GM10266 (cell line): Measurements from ENCODE around the gene FAM118A.
"Not testable (repeated sequence)": the region's sequence is repeated elsewhere in the genome, so short reads cannot be mapped to it uniquely, and the experiment has no call there.

Experiments used
- DNase-seq: peaks from one replicate; pipeline ENCODE4 v3.0.0; 2012; ENCODE audit errors: extremely low spot score
- TF ChIP-seq, protein P1 (sequence below): IDR thresholded peaks from 2 replicates; pipeline ENCODE4 v1.5.1; 2012; ENCODE audit warnings: mild to moderate bottlenecking, low read depth; ENCODE audit not compliant: control insufficient read depth, insufficient read depth; ENCODE audit errors: missing control alignments

The FAM118A gene

DNA sequence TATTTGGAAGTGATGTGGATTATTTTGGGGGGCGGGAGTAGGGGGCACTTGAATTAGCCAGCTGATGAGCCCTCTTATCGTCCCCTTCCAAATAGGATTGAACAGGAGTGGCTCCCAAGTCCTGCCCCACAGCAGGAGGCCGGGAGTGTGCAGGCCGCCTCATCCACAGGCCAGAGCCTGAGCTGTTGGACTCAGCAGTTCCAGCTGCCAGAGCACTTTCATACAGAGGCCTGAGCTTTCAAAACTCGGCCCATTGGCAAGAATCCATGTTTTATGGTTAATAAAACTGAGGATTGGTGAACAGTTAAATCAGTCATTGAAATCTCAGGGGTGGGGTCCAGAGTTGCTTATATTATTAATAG is 9.6 kb downstream of the FAM118A start:
- TF ChIP-seq, protein P1, sequence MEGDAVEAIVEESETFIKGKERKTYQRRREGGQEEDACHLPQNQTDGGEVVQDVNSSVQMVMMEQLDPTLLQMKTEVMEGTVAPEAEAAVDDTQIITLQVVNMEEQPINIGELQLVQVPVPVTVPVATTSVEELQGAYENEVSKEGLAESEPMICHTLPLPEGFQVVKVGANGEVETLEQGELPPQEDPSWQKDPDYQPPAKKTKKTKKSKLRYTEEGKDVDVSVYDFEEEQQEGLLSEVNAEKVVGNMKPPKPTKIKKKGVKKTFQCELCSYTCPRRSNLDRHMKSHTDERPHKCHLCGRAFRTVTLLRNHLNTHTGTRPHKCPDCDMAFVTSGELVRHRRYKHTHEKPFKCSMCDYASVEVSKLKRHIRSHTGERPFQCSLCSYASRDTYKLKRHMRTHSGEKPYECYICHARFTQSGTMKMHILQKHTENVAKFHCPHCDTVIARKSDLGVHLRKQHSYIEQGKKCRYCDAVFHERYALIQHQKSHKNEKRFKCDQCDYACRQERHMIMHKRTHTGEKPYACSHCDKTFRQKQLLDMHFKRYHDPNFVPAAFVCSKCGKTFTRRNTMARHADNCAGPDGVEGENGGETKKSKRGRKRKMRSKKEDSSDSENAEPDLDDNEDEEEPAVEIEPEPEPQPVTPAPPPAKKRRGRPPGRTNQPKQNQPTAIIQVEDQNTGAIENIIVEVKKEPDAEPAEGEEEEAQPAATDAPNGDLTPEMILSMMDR, result no peak
- no peak for DNase-seq

DNA sequence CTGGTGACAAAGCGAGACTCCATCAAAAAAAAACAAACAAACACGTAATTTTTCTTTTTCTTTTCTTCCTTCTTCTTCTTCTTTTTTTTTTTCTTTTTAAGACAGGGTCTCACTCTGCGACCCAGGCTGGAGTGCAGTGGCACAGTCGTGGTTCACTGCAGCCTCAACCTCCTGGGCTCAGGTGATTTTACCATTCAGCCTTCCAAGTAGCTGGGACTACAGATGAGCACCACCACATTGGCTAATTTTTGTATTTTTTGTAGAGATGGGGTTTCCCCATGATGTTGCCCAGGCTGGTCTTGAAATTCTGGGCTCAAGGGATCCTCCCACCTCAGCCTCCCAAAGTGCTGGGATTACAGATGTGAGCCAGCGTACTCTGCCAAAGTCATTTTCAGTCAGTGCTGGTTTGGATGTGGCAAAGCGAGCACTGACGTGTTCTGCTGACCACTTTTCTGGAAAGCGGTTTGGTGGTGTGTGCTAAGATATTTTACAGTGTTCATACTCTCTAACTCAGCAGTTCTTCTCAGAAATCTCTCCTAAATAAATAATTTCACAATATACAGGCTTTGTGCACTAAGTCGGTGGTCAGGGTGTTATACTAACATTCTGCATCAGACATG is 10.7 kb downstream of the FAM118A start:
- TF ChIP-seq, protein P1, result no peak
- DNase-seq, result no peak

DNA sequence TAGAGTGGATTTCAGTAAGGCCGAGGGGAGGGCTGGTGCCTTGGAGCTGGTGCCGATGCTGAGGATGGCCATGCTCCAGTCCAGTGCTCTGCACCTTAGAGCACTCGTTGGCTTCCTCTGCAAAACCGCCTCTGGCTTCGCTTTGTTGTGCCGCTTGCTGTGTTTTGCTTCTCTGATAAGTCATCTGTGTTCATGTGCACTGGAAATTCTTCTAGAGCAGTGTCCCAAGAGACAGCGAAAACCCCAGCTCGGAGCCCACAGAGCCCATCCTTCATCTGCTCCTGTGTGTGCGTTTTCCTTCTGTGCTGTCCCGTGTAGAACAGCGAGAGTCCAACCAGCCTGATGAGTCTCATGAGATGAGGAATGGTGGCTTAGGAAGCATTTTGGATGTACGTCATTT is 12.1 kb downstream of the FAM118A start:
- TF ChIP-seq, protein P1, result no peak
- DNase-seq, result no peak

DNA sequence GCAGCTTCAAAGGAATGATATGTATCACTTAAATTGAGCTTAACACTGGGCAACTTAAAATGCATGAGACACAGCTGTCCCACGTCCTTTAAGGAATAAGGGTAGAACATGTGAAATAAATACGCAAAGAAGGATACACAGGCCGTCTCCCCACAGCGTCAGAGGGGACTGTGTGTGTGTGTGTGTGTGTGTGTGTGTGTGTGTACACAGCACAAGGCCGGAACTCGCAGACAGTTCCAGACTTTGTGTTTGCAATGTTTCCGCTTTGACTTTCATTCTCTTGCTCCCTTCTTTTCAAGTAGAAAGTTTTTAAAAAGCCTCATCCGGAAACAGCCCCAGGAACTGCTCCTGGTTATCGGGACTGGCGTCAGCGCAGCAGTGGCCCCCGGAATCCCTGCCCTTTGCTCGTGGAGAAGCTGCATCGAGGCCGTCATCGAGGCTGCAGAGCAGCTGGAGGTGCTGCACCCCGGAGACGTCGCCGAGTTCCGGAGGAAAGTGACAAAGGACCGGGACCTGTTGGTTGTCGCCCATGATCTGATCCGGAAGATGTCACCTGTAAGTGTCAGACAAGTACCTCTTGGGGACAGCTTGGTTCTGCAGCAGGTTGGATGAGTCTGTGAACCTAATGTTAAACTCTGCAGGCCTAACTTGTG is 13.3 kb downstream of the FAM118A start:
- TF ChIP-seq, protein P1, result no peak
- no peak for DNase-seq

DNA sequence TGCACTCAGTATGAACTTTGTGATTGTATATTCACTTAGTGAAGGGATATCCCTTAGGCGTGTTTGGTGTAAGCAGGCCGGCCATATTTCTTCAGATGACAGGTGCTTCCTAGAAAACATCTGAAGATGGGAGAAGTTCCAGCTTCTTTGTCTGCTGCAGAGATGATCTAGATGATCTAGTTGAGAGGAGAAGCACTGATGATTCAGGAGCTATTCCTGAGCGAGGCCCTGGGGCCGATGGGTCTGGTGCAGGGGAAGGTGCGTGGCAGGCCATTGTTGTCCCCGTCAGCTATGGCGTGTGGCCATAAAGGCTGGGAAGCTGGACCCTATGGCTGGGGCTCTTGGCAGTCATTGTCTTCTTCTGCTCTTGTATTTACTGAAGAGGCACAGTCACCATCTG is 14.0 kb downstream of the FAM118A start:
- TF ChIP-seq, protein P1, result no peak
- DNase-seq, result no peak

DNA sequence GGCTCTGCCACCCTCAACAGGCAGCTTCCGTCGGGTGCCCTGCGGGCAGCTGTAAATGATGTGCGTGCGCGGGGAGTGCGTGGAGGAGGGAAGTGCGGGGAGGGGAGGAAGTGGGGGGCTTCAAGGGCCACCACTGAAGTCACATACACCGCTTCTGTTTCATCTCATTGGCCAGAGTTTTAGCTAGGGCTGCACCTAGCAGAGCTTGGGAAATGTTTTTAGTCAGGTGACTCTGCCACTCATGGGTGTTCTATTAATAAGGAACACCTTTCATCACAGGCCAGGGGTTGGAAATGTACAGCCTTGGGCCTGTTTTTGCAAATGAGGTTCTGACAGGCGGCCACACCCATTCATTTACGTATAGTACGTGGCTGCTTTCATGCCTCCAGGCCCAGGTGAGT is 14.6 kb downstream of the FAM118A start:
- no peak for DNase-seq
- TF ChIP-seq, protein P1, result no peak

DNA sequence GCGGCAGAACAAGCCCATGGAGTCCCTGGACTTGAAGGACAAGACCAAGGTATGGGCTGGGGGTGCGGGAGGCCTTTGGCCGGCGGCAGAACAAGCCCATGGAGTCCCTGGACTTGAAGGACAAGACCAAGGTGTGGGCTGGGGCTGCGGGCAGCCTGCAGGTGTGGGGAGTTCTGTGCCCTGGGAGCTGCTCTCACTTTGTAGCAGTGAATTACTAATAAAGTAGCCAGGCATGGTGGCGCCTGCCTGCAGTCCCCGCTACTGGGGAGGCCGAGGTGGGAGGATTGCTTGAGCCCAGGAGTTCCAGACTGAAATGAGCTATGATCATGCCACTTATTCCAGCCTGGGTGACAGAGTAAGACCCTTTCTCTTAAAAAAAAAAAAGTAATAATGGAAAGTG is 18.5 kb downstream of the FAM118A start:
- not testable (repeated sequence) for DNase-seq
